Activated CD8-positive, alpha-beta memory T cell treated with anti-CD3 and anti-CD28 coated beads, Interleukin-2, amount 50 U/mL, for 24 hours (primary cell): ENCODE measurements around the gene VAMP1.
A peak's percentile ranks its signal among the peaks of the same experiment; 100 is the strongest.

Source experiments
- DNase-seq: peaks from one replicate; pipeline ENCODE4 v3.0.0-alpha.2; 2020; ENCODE audit errors: extremely low read depth

The VAMP1 gene

DNA sequence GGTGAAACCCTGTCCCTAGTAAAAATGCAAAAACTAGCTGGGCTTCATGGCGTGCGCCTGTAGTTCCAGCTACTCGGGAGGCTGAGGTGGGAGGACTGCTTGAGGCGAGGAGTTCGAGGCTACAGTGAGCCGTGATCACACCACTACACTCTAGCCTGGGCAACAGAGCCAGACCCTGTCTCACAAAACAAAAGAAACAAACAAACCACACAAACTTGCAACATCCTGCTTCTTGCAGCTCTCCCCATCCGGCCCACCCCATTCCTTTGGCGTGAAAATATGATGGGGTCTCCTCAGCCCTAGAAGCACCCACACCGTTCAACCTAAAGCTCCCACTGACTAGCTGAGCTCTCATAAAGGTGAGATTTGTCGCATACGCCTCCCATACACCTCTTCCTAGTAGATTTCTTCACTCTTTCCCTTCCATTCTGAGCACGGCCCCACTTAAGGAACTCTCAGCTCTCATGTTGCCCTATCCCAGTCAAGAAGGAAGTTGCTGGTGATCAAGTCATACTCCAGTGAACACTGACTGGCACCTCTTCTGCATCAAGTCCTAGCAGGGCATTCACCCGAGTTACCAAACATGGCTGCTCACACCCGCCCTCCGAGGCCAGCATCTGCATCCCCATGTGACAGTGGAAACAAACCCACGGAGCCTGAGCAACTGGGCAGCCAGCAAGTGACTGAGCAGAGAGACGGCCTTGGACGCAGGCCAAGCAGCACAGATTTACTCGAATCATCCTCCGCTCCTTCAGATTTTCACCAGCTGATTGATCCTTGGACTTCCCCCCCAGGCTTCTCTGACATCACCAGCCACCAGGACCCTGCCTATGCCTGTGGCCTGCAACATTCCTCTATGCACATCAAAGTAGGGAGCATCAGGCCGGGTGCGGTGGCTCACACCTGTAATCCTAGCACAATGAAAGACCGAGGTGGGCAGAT lies 44.6 kb downstream of the VAMP1 start:
- DNase-seq, result no peak

DNA sequence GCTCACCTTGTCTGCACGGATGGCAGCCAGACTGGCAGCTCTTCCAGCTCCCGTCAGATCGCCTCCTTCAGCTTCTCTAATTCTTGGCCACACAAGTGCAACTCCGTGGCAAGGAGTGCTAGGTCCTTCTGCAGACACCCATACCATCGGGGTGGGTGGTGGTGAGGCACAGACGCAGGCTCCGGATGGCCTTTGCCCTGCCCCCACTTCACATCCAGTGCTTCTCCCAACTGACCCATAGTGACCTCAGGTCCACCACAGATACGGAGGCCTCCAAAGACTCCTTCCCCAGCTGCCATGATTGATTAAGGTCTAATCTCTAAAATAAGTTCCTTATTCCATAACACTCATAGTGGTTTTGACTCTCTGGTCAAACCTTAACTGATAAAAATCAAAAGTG lies 45.6 kb downstream of the VAMP1 start:
- DNase-seq, result no peak

DNA sequence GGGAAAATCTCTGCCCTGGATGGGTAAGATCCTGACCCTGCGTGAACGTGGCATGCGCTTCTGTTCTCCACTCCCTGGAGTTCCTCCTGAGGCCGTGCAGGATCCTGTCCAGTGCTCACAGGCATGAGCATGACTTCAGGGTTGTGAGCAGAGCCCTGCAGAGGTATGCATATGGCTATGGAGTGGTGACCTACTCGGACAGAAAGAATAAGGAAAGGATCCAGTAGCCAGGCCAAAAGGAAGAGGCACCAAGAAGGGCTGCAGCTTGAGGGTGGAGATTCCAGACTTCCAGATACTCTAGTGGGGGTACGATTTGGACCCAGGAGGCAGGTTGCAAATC lies 46.5 kb downstream of the VAMP1 start:
- no peak for DNase-seq

DNA sequence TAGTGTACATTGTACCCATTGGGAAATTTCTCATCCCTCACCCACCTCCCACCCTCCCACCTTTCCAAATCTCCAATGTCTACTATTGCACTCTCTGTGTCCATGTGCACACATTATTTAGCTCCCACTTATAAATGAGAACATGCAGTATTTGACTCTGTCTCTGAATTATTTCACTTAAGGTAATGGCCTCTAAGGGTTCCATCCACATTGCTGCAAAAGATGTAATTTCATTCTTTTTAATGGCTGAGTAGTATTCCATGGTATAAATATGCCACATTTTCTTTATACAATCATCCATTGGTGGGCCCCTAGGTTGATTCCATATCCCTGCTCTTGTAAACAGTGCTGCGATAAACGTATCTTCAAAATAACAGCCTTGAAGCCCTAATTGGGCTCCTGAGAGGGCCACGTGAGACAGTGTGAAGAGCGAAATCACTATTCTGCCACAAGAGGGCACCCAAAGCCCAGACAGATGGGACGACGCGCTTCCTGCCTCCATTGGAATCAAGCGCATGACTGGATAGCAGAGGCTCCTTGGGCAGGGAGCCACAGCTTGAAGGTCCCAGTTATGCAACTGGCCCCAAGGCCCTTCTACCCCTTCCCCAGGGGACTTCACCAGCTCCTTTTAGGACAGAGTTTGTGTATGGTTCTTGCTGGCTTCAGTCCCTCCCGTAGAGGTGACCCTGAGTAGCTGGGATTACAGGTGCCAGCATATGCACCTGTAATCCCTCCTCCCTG lies 47.0 kb downstream of the VAMP1 start:
- peak; percentile 49 for DNase-seq

DNA sequence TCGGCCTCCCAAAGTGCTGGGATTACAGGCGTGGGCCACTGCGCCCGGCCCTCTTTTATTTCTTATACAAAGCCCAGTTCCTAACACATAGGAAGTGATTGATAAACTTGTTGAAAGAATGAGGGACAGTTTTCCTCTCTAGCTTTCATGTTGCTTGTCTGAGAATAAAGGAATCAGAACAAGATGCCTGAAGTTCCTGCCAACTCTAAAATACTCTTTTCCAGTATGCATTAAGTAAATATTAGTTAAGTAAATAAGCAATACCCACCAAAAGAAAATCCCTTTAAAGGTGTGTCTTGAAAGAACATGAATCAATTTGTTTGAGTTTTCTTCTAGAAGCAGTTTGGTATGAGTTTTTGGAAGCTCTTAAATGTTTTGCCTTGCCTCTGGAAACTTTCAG lies 50.1 kb downstream of the VAMP1 start:
- no peak for DNase-seq

DNA sequence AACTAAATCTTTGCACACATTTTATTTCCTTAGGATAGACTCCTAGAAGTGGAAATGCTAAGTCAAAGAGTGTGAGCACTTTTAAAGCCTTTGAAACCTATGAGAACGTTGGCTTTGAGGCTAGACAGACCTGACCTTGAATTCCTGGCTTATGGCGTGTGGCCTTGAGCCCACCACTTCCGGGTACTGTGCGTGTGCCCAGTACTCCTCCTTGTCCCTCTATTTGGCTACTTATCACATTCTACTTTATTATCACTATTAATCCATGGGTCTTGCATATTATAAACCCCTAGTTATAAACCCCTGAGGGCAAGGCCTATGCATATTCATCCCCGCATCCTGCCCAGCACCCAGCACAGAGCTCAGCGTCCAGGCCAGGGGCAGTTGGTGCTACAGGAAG lies 51.7 kb downstream of the VAMP1 start:
- DNase-seq, result no peak

DNA sequence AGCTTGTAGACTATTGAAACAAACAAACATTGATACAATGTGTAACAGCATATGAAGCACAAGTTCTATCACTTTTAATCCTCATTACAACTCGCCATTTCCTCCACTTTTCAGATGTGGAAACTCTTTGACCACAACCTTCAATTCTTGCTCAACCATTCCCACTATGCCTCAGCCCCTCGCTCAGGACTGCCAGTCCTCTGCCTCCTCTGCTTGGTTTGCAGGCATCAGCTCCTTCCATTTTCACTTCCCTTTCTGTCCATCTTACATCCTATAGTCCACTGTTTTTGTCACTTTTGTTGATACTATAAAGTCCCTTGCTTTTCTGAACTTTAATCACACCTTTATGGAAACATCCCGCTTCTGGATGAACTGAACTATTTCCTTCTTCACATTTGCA lies 53.9 kb downstream of the VAMP1 start:
- no peak for DNase-seq
